SK-N-SH treated with all-trans-retinoic acid at 6 μM for 48 hours (cell line): ENCODE results near the gene ADGRD2.

Source experiments
- BACH2 ChIP-seq: fragments of 250-450 bp; sonication (Bioruptor Pico); IDR thresholded peaks from 2 replicates; pipeline ENCODE4 v1.9.0; 2021; ENCODE audit warnings: mild to moderate bottlenecking, borderline replicate concordance
- CSRNP3 ChIP-seq: fragments of 250-450 bp; sonication (Bioruptor Pico); IDR thresholded peaks from 2 replicates; pipeline ENCODE4 v1.5.1; 2021; ENCODE audit warnings: mild to moderate bottlenecking, moderate library complexity
- ESRRG ChIP-seq: fragments of 250-450 bp; sonication (Bioruptor Pico); IDR thresholded peaks from 2 replicates; pipeline ENCODE4 v1.6.1; 2021; ENCODE audit warnings: mild to moderate bottlenecking
- GLIS3 ChIP-seq: fragments of 250-450 bp; sonication (Bioruptor Pico); IDR thresholded peaks from 2 replicates; pipeline ENCODE4 v1.5.0; 2020; ENCODE audit warnings: mild to moderate bottlenecking, moderate library complexity
- POU6F1 ChIP-seq: fragments of 250-450 bp; sonication (Bioruptor Pico); IDR thresholded peaks from 2 replicates; pipeline ENCODE4 v1.8.0; 2021; ENCODE audit warnings: low read depth, mild to moderate bottlenecking, moderate library complexity, borderline replicate concordance
- RARB ChIP-seq: fragments of 250-450 bp; sonication (Bioruptor Pico); IDR thresholded peaks from 2 replicates; pipeline ENCODE4 v1.8.0; 2021; ENCODE audit warnings: mild to moderate bottlenecking, moderate library complexity
- ZFP30 ChIP-seq: fragments of 450-650 bp; formaldehyde crosslinking; IDR thresholded peaks from 2 replicates; pipeline ENCODE4 v1.5.0; 2022; ENCODE audit warnings: mild to moderate bottlenecking, moderate library complexity
- ZNF565 ChIP-seq: fragments of 450-650 bp; formaldehyde crosslinking; conservative IDR thresholded peaks from 2 replicates; pipeline ENCODE4 v1.5.0; 2020; ENCODE audit warnings: low read depth, mild to moderate bottlenecking, moderate library complexity
- TF ChIP-seq, protein P1 (sequence below): fragments of 250-450 bp; sonication (Bioruptor Pico); IDR thresholded peaks from 2 replicates; pipeline ENCODE4 v1.5.1; 2020; ENCODE audit warnings: low read depth, mild to moderate bottlenecking, moderate library complexity

DNA sequence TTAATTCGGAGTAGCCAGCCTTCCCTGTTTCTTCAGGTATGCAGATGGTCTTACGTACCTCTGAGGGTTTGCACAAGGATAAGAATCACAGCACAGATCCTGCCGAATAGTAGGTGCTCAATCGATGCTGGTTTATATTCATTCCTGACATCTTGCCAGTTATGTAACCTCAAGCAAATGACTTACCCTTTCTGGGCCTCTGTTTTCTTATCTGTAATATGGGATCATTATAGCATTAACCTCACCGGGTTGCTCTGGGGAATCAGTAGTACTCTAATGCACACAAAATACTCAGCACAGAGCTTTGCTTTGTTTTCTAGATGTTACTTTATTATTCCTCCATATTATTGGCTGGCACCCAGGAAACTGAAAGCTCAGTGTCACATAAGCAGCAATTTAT lies 64.6 kb downstream of the ADGRD2 start:
- TF ChIP-seq RARB (CRISPR knock-in tag), result no peak
- TF ChIP-seq GLIS3, result no peak
- TF ChIP-seq ZNF565, result no peak
- TF ChIP-seq ESRRG, result no peak
- TF ChIP-seq CSRNP3, result no peak
- no peak for TF ChIP-seq ZFP30 (CRISPR knock-in tag)
- TF ChIP-seq, protein P1, sequence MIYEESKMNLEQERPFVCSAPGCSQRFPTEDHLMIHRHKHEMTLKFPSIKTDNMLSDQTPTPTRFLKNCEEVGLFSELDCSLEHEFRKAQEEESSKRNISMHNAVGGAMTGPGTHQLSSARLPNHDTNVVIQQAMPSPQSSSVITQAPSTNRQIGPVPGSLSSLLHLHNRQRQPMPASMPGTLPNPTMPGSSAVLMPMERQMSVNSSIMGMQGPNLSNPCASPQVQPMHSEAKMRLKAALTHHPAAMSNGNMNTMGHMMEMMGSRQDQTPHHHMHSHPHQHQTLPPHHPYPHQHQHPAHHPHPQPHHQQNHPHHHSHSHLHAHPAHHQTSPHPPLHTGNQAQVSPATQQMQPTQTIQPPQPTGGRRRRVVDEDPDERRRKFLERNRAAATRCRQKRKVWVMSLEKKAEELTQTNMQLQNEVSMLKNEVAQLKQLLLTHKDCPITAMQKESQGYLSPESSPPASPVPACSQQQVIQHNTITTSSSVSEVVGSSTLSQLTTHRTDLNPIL (CRISPR knock-in tag), result no peak
- TF ChIP-seq BACH2 (CRISPR knock-in tag), result no peak
- TF ChIP-seq POU6F1 (CRISPR knock-in tag), result no peak
